A673 (cell line): ENCODE results near the gene ARID5B. TPM values are rescaled to one million over a fixed set of nuclear protein-coding genes. Genes with fewer than 3 reads are reported as not detected.

Experiments
- BruUV-seq: library from RNA; stranded (reverse); fragments of 400-500 nt; replicated peaks from 2 replicates; lab custom pipeline; 2021; lab: Mats Ljungman, UMichigan
- CTCF ChIA-PET: fragments of 300-600 bp; sonication (Branson Sonifier 250); formaldehyde crosslinking; loops from one replicate; lab custom pipeline; 2022; ENCODE audit warnings: antibody characterized with exemption; lab: Charles Lee
- POLR2A ChIA-PET: fragments of 300-600 bp; sonication (Branson Sonifier 250); formaldehyde crosslinking; loops from one replicate; lab custom pipeline; 2022; ENCODE audit warnings: antibody characterized with exemption; ENCODE audit not compliant: low non-redundant PET; lab: Charles Lee
- DNase-seq: peaks from one replicate; pipeline ENCODE4 v3.0.0-alpha.2; 2015; ENCODE audit warnings: low spot score
- H3K27ac ChIP-seq: fragments of 200-600 bp; sonication (generic); 2 replicates; pipeline ENCODE4 v1.5.1; 2016; ENCODE audit warnings: mixed run types, low read depth, mild to moderate bottlenecking, mixed read lengths, antibody characterized with exemption, low read length; ENCODE audit not compliant: poor library complexity, severe bottlenecking
- H3K27me3 ChIP-seq: fragments of 200-600 bp; sonication (generic); replicated peaks from 2 replicates; pipeline ENCODE4 v1.6.1; 2017; ENCODE audit warnings: mixed run types, low read depth, mild to moderate bottlenecking, mixed read lengths, antibody characterized with exemption, low read length; ENCODE audit not compliant: insufficient read depth, poor library complexity
- H3K36me3 ChIP-seq: fragments of 200-600 bp; sonication (generic); 2 replicates; pipeline ENCODE4 v1.6.1; 2016; ENCODE audit warnings: mixed run types, mild to moderate bottlenecking, mixed read lengths, antibody characterized with exemption, low read length; ENCODE audit not compliant: insufficient read depth, poor library complexity, severe bottlenecking
- H3K4me1 ChIP-seq: fragments of 200-600 bp; sonication (generic); 2 replicates; pipeline ENCODE4 v1.6.1; 2017; ENCODE audit warnings: mixed run types, mild to moderate bottlenecking, mixed read lengths, antibody characterized with exemption, low read length; ENCODE audit not compliant: insufficient read depth, poor library complexity, severe bottlenecking
- H3K4me3 ChIP-seq: fragments of 200-600 bp; sonication (generic); 2 replicates; pipeline ENCODE4 v1.5.1; 2016; ENCODE audit warnings: low read depth, mixed run types, mild to moderate bottlenecking, mixed read lengths, low read length; ENCODE audit not compliant: poor library complexity, severe bottlenecking
- H3K9me3 ChIP-seq: fragments of 200-600 bp; sonication (generic); 2 replicates; pipeline ENCODE4 v1.6.1; 2016; ENCODE audit warnings: mixed run types, low read depth, mild to moderate bottlenecking, mixed read lengths, antibody characterized with exemption, low read length; ENCODE audit not compliant: poor library complexity, severe bottlenecking
- CTCF ChIP-seq: fragments of 300-800, 200-600 bp; sonication (generic); conservative IDR thresholded peaks from 2 replicates; pipeline ENCODE4 v1.5.1; 2017; ENCODE audit warnings: low read depth, mild to moderate bottlenecking, antibody characterized with exemption, low read length, moderate library complexity, mixed read lengths
- EZH2 ChIP-seq: fragments of 200-600 bp; sonication (generic); IDR thresholded peaks from 2 replicates; pipeline ENCODE4 v1.6.1; 2017; ENCODE audit warnings: borderline replicate concordance, low read depth, mild to moderate bottlenecking, mixed read lengths, antibody characterized with exemption, low read length; ENCODE audit not compliant: poor library complexity, severe bottlenecking
- intact Hi-C: fragments of 100-400 bp; cut with micrococcal nuclease; formaldehyde crosslinking; loops from one replicate; pipeline ENCODE4 v1.10.0; 2022; ENCODE audit not compliant: unreplicated experiment
- total RNA-seq: library from RNA; stranded (reverse); gene quantifications from 2 replicates; pipeline ENCODE4 v1.2.3, GENCODE V29; 2021

The ARID5B gene
- total RNA-seq, 1 experiment from 2014 or later, result 29.0 TPM

DNA sequence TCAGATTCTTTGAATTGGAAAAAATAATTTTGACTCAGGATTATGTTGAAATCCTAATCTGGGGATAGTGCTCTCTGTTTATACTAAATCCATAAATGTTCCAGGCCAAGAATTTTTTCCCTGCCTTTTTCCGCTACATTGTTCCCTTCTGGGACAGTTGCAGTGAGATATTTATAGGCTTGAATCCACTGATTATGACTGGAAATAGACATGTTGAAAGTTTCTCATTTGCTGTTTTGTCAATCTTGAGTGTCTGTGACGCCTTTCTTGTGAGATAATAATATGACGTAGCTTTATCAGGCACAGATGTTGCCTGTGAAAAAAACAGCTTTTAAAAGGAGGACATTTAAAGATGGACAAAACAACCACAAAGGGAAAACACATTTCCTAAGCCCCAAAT, 155.9 kb downstream of the ARID5B start:
- CTCF ChIA-PET, result no interaction called here
- no peak overlapping the region for H3K4me3 ChIP-seq

DNA sequence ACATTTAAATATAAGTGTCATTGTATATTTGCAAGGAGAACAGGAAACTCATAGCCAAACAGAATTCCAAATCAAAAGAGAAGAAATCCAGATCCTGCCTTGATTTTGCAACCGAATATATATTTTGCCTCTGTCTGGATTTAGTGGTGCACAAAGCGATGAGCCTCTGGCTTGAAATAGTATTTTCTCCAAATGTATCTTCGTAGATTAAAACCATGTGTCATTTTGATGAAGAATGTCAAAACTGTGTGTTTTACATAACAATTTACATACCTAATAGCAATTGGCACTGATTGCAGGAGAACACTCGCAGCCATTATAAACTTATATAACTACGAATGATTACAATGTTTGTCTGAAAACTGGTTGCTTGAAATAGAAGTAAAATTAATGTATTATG, 156.4 kb downstream of the ARID5B start:
- peaks cover 50% of the 10 kb centered on the region for H3K36me3 ChIP-seq
- CTCF ChIA-PET, result no interaction called here
- intact Hi-C loops, result no loop called here
- peaks cover 78% of the 10 kb centered on the region for H3K4me1 ChIP-seq
- TF ChIP-seq CTCF (no peak), EZH2 (no peak)
- no TSS peak for BruUV-seq
- no peak for DNase-seq
- POLR2A ChIA-PET, result no interaction called here
- no peak overlapping the region for H3K4me3 ChIP-seq
- peak overlapping the region; percentile 51 for H3K27ac ChIP-seq
- no peaks in the 10 kb centered on the region for H3K27me3 ChIP-seq
- no peaks in the 10 kb centered on the region for H3K9me3 ChIP-seq

More for the DNA sequence above, 155.9 kb downstream of the ARID5B start:
- Histone ChIP-seq H3K36me3 (peaks cover 55% of the 10 kb centered on the region), H3K27me3 (no peaks in the 10 kb centered on the region), H3K9me3 (no peaks in the 10 kb centered on the region), H3K27ac (peak overlapping the region; percentile 51), H3K4me1 (peaks cover 73% of the 10 kb centered on the region)
- TF ChIP-seq EZH2 (no peak), CTCF (no peak)
- POLR2A ChIA-PET, result no interaction called here
- DNase-seq, result no peak
- intact Hi-C loops, result no loop called here
- no TSS peak for BruUV-seq

- Histone ChIP-seq H3K4me1 (peaks cover 84% of the 10 kb centered on the region), H3K36me3 (peaks cover 44% of the 10 kb centered on the region), H3K27me3 (no peaks in the 10 kb centered on the region), H3K27ac (peak overlapping the region; percentile 51), H3K9me3 (no peaks in the 10 kb centered on the region), H3K4me3 (no peak overlapping the region)
- POLR2A ChIA-PET, result no interaction called here
- TF ChIP-seq CTCF (no peak), EZH2 (no peak)
- CTCF ChIA-PET, result no interaction called here
- no peak for DNase-seq
- no TSS peak for BruUV-seq
- intact Hi-C loops, result no loop called here
These were observed 157.0 kb downstream of the ARID5B start for GRCh38 chr10:62058476-62058875.
